OCI-LY3 (cell line): ENCODE measurements around the gene NCAPG.
A peak's percentile ranks its signal among the peaks of the same experiment; 100 is the strongest.

Experiments used
- H2AFZ ChIP-seq: fragments of 200-600, 300-600 bp; shearing (Covaris generic); 2 replicates; pipeline ENCODE4 v1.6.0; 2014; ENCODE audit warnings: antibody characterized with exemption, low read depth, low read length
- H3K27ac ChIP-seq: fragments of 200-600, 300-600 bp; sonication (generic); 2 replicates; pipeline ENCODE4 v1.5.1; 2014; ENCODE audit warnings: mild to moderate bottlenecking, low read length, moderate library complexity, mixed read lengths
- H3K27me3 ChIP-seq: fragments of 200-600, 300-600 bp; sonication (generic); 2 replicates; pipeline ENCODE4 v1.6.1; 2014; ENCODE audit warnings: low read depth, low read length, mixed read lengths
- H3K36me3 ChIP-seq: fragments of 200-600, 300-600 bp; sonication (generic); replicated peaks from 2 replicates; pipeline ENCODE3; 2014; ENCODE audit warnings: low read depth, low read length, mixed read lengths
- H3K4me1 ChIP-seq: fragments of 300-600, 200-600 bp; sonication (generic); 2 replicates; pipeline ENCODE4 v1.6.1; 2014; ENCODE audit warnings: low read length, mixed read lengths
- H3K4me2 ChIP-seq: fragments of 200-600, 300-600 bp; sonication (generic); 2 replicates; pipeline ENCODE4 v1.6.1; 2014; ENCODE audit warnings: low read length, mixed read lengths
- H3K4me3 ChIP-seq: fragments of 300-600, 200-600 bp; sonication (generic); 2 replicates; pipeline ENCODE4 v1.5.1; 2014; ENCODE audit warnings: antibody characterized with exemption, mild to moderate bottlenecking, low read length, moderate library complexity
- H3K79me2 ChIP-seq: fragments of 300-600, 200-600 bp; shearing (Covaris generic); 2 replicates; pipeline ENCODE4 v1.6.1; 2014; ENCODE audit warnings: mild to moderate bottlenecking, low read length, mixed read lengths
- H3K9ac ChIP-seq: fragments of 300-600, 200-600 bp; shearing (Covaris generic); 2 replicates; pipeline ENCODE4 v1.6.0; 2014; ENCODE audit warnings: mild to moderate bottlenecking, low read length, moderate library complexity
- H3K9me3 ChIP-seq: fragments of 200-600, 300-600 bp; shearing (Covaris generic); 2 replicates; pipeline ENCODE4 v1.6.1; 2014; ENCODE audit warnings: low read length, mixed read lengths; ENCODE audit not compliant: insufficient read depth
- H4K20me1 ChIP-seq: fragments of 200-600, 300-600 bp; sonication (generic); 2 replicates; pipeline ENCODE4 v1.6.1; 2016; ENCODE audit warnings: low read length, mixed read lengths; ENCODE audit not compliant: insufficient read depth
- CTCF ChIP-seq: fragments of 200-600, 300-600 bp; sonication (generic); IDR thresholded peaks from 2 replicates; pipeline ENCODE4 v1.5.1; 2014; ENCODE audit warnings: antibody characterized with exemption, low read length, low read depth
- EZH2phosphoT487 ChIP-seq: fragments of 200-600 bp; shearing (Covaris generic); IDR thresholded peaks from 2 replicates; pipeline ENCODE4 v1.6.1; 2018; ENCODE audit warnings: antibody characterized with exemption, mixed run types, low read depth

NCAPG gene

GRCh38 chr4:17811078-17811603, 362 bp downstream of the NCAPG start:
- Histone ChIP-seq H3K9ac (peak overlapping the region; percentile 87), H2AFZ (peak overlapping the region; percentile 17), H3K4me3 (peak overlapping the region; percentile 96), H3K27ac (peak overlapping the region; percentile 70), H3K9me3 (no peaks in the 10 kb centered on the region), H4K20me1 (peaks cover 39% of the 10 kb centered on the region), H3K4me1 (peaks cover 26% of the 10 kb centered on the region), H3K27me3 (no peaks in the 10 kb centered on the region), H3K79me2 (peaks cover 98% of the 10 kb centered on the region), H3K4me2 (peak overlapping the region; percentile 73), H3K36me3 (peaks cover 41% of the 10 kb centered on the region)
- TF ChIP-seq EZH2phosphoT487 (no peak), CTCF (no peak)

GRCh38 chr4:17812125-17812524, 1.3 kb downstream of the NCAPG start:
- Histone ChIP-seq H3K4me1 (peaks cover 24% of the 10 kb centered on the region), H3K27me3 (no peaks in the 10 kb centered on the region), H4K20me1 (peaks cover 34% of the 10 kb centered on the region), H3K9ac (peak overlapping the region; percentile 87), H2AFZ (no peak overlapping the region), H3K27ac (peak overlapping the region; percentile 70; the same call in 1 of the 2 replicates), H3K4me3 (peak overlapping the region; percentile 96), H3K9me3 (no peaks in the 10 kb centered on the region), H3K4me2 (peak overlapping the region; percentile 73), H3K36me3 (peaks cover 43% of the 10 kb centered on the region), H3K79me2 (peaks cover 98% of the 10 kb centered on the region)
- TF ChIP-seq CTCF (no peak), EZH2phosphoT487 (no peak)

DNA sequence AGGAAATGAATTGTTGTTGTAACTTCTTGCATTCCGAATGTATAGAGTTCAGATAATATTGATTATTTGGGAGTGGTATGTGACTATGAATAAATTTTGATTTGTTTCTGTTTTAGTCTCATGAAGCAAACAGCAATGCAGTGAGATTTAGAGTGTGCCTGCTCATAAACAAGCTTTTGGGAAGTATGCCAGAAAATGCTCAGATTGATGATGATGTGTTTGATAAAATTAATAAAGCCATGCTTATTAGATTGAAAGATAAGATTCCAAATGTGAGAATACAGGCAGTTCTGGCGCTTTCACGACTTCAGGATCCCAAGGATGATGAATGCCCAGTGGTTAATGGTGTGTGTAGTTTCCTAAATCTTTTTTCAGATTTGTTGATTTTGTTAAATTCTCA, 2.0 kb downstream of the NCAPG start:
- Histone ChIP-seq H3K79me2 (peaks cover 98% of the 10 kb centered on the region), H3K9ac (peak overlapping the region; percentile 87), H3K36me3 (peaks cover 39% of the 10 kb centered on the region), H3K4me3 (peak overlapping the region; percentile 96), H3K27me3 (no peaks in the 10 kb centered on the region), H2AFZ (no peak overlapping the region), H3K4me1 (peaks cover 17% of the 10 kb centered on the region), H3K9me3 (no peaks in the 10 kb centered on the region), H4K20me1 (peaks cover 28% of the 10 kb centered on the region), H3K4me2 (peak overlapping the region; percentile 73), H3K27ac (no peak overlapping the region)
- TF ChIP-seq CTCF = no peak
- no peak for TF ChIP-seq EZH2phosphoT487

- no peak overlapping the region for H2AFZ ChIP-seq
- no peak overlapping the region for H3K9ac ChIP-seq
- H3K27ac ChIP-seq = no peak overlapping the region
- H4K20me1 ChIP-seq = peaks cover 24% of the 10 kb centered on the region
- peaks cover 47% of the 10 kb centered on the region for H3K36me3 ChIP-seq
- no peaks in the 10 kb centered on the region for H3K9me3 ChIP-seq
- no peak overlapping the region for H3K4me3 ChIP-seq
- H3K4me1 ChIP-seq = peaks cover 11% of the 10 kb centered on the region
- peaks cover 98% of the 10 kb centered on the region for H3K79me2 ChIP-seq
- H3K4me2 ChIP-seq = no peak overlapping the region
- TF ChIP-seq CTCF (no peak), EZH2phosphoT487 (no peak)
- no peaks in the 10 kb centered on the region for H3K27me3 ChIP-seq
Measured at GRCh38 chr4:17814140-17814539, 3.4 kb downstream of the NCAPG start.
